Measurements from ENCODE around the gene FALEC.
"Not testable (repeated sequence)": the region's sequence is repeated elsewhere in the genome, so short reads cannot be mapped to it uniquely, and the experiment has no call there.

The FALEC gene

DNA sequence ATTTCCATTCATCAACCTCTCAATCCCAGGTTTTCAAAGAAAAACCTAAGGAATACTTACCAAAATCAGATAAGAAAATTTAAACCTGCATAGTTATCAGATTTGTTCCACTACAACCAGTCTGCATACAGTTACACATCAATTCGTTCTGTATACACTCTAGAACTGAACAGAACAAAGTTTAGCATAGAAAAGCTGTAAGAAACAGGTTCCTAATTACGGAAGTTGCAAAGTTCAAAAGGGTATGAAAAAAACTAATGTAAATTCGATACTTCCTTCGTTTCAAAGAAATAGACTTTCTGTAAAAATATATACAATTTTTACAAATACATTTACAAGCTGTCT is 60.8 kb downstream of the FALEC start:
- no peak for DNase-seq

DNA sequence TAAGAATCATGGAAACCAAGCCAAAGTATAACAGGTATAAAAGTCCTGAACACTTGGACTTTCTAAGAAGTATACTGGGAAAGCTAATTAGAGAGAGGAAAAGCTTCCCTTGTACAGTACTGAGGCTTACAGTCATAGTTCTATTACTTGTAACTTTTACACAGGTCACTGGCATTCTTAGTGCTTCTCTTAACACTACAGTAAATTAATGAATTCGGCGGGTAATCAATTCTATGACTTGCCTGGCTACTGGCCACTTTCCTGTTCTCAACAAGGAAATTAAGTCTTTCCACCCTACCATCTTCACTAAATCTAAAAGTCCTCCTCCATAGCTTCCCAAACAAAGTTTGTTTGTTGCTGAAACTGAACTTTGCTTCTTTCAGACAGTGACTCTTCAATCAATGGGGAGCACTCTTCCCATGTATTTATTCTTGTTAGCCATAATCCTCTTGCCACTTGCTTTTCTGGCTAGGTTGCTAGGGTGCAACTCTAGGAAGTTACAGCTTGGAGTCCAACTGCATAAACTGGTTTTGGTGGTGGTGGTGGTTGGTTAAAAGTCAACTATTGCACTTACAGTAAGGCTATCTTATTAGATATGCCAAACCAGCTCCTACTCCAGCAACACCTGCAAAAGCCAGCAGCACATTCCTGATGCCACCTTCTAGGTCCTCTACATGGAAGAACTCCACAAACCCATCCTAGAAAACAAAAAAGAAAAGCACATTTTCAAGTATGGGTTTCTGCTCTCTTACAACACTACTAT is 61.4 kb downstream of the FALEC start:
- no peak for DNase-seq

DNA sequence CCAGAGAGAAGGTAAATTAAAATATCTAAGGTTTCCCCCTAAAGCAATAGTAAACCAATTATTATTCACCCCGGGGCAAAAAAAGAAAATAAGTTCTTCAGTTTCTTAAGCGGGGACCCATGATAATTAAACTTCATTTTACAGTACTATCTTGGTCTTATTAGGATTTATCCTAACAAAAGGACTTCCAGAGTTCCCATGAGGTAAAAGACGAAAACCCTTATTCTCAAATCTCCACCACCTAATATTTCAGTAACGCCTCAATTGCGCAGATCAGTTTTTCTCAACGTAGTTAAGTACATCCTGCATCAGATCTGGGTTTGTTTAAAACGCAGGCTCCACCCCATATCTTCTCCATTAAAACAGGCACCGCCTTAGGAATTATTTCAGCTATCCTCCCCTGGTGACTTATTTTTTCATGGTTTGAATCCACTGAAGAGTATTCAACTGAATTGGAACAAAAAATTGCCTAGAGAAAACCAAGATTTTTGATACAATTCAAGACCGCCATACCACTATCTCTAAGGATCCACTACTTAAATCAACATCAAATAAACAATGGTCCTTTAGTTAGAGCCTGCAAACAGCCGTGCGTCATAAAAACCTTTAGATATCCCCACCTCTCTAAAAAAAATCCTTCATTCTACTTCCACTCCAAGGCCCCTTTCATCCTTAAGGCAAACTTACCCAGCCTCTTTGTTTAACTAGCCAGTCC is 62.2 kb downstream of the FALEC start:
- no peak for DNase-seq

GRCh38 chr1:150578272-150579109 is 62.9 kb downstream of the FALEC start:
- DNase-seq = no peak

GRCh38 chr1:150579110-150579944 is 63.8 kb downstream of the FALEC start, which contains the start of gene MCL1:
Gene MCL1 (minus strand): TSS chr1:150579610. CDS start chr1:150579530, 80 bp downstream.
- peak; percentile 97 for DNase-seq

DNA sequence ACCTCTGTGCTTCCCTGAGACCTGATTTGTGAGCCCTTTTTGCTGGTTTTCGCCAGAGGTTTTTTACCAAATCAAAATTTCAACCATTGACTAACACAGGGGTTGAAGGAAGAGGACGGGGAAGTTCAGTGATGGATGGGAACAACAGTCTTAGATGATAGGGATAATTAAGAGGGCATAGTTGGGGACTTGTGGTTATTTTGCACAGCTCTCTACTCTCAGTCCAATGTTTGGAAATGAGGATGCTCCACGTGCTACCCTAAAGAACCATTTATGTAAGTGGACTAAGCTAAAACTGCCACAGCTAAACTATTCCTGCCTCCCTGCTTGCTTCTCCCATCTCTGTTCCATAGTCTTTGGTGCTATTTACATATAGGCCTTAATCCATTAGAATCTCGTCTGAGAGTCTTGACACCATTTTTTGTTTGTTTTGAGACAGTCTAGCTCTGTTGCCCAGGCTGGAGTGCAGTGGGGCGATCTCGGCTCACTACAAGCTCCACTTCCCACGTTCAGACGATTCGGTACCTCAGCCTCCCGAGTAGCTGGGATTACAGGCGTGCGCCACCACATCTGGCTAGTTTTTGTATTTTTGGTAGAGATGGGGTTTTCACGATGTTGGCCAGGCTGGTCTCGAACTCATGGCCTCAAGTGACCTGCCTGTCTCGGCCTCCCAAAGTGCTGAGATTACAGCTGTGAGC is 64.5 kb downstream of the FALEC start:
- DNase-seq = no peak

DNA sequence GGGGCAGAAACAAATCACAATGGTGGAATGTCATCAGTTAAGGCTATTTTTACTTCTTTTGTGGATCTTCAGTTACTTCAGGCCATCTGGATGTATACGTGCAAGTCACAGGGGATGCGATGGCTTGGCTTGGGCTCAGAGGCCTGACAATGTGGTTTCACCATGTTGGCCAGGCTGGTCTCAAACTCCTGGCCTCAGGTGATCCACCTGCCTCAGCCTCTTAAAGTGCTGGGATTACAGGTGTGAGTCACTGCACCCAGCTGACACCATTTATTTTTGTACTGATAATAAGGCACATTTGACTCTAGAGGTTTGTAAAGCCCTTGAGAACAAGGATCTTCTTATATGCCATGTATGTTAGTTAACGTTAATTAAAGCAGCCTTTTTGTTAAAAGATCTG is 65.4 kb downstream of the FALEC start:
- DNase-seq = not testable (repeated sequence)

DNA sequence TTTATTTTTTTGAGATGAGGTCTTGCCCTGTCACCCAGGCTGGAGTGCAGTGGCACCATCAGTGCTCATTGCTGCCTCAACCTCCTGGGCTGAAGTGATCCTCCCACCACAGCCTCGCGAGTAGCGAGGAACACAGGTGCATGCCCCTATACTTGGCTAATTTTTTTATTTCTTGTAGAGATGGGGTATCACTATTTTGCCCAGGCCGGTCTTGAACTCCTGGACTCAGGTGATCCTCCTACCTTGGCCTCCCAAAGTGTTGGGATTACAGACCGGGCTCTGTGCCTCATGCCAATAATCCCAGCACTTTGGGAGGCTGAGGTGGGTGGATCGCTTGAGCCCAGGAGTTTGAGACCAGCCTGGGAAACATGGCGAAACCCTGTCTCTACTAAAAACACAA is 65.9 kb downstream of the FALEC start:
- not testable (repeated sequence) for DNase-seq

GRCh38 chr1:150581962-150582361 is 66.4 kb downstream of the FALEC start:
- DNase-seq = not testable (repeated sequence)

DNA sequence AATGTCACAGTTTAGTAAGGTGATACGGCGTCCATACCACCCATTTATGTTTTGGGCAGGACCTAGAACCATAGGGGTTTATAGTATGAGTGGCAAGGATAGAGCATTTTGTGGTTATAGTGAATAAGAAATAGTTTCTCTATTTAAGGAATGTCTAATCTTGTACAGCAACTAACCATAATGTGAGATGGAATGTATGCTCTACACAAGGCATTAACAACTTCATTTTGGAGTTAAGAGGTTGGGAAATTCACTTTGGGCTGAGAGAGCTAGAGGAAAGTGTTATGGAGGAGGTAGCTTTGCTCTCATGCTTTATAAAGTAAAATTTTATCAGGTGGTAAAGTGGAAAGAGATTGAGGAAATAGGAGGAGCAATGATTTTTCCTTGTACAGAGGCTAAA is 66.8 kb downstream of the FALEC start:
- no peak for DNase-seq

Measured in NCI-H1048 (cell line).